Endothelial cell of umbilical vein (primary cell): ENCODE measurements around the gene IFT57. TPM values are rescaled to one million over a fixed set of nuclear protein-coding genes. Genes with fewer than 3 reads are reported as not detected.

ENCODE experiments used
- BruUV-seq: library from RNA; stranded (reverse); fragments of 400-500 nt; replicated peaks from 2 replicates; lab custom pipeline; 2021; lab: Mats Ljungman, UMichigan
- CTCF ChIA-PET: fragments of 300-600, 350-600 bp; sonication (Branson Sonifier 250); formaldehyde crosslinking; loops from one replicate; lab custom pipeline; 2021; ENCODE audit warnings: antibody characterized with exemption, inconsistent platforms; lab: Charles Lee
- POLR2A ChIA-PET: fragments of 300-600, 350-600 bp; sonication (Branson Sonifier 250); formaldehyde crosslinking; loops from one replicate; lab custom pipeline; 2021; ENCODE audit warnings: antibody characterized with exemption, inconsistent platforms; lab: Charles Lee
- DNase-seq: peaks from one replicate; pipeline ENCODE4 v3.0.0-alpha.2; 2011; ENCODE audit warnings: low read depth, low spot score
- FAIRE-seq: peaks from 2 replicates; lab custom pipeline; 2011; peaks lifted over from hg19 to GRCh38; lab: Jason Lieb, UNC
- H2AFZ ChIP-seq: 2 replicates; pipeline ENCODE4 v1.6.0; 2012; ENCODE audit warnings: low read depth, low read length, control low read depth, inconsistent platforms
- H3K27ac ChIP-seq: 2 replicates; pipeline ENCODE4 v1.5.1; 2011; ENCODE audit warnings: low read depth, mild to moderate bottlenecking, control low read depth, low read length, moderate library complexity; ENCODE audit not compliant: insufficient read depth
- H3K27me3 ChIP-seq, 2 experiments: 2 replicates each; pipeline versions ENCODE4 v1.6.0 to v1.6.1; 2011; ENCODE audit warnings: low read length in 2 of 2, mixed read lengths in 1 of 2; ENCODE audit not compliant: control insufficient read depth in 2 of 2, insufficient read depth in 2 of 2
- H3K36me3 ChIP-seq, 2 experiments: 2 replicates in 1 of 2; 3 replicates in 1 of 2; pipeline ENCODE4 v1.5.1; 2011; ENCODE audit warnings: low read length in 2 of 2, mild to moderate bottlenecking in 1 of 2, moderate library complexity in 1 of 2; ENCODE audit not compliant: control insufficient read depth in 2 of 2, insufficient read depth in 2 of 2; ENCODE audit errors: extremely low read depth in 1 of 2
- H3K4me1 ChIP-seq: 3 replicates; pipeline ENCODE4 v1.5.1; 2011; ENCODE audit warnings: mild to moderate bottlenecking, low read length; ENCODE audit not compliant: control insufficient read depth, insufficient read depth; ENCODE audit errors: extremely low read depth
- H3K4me2 ChIP-seq: 2 replicates; pipeline ENCODE4 v1.6.1; 2011; ENCODE audit warnings: low read length, control low read depth, mixed read lengths; ENCODE audit not compliant: insufficient read depth
- H3K4me3 ChIP-seq, 3 experiments: fragments of 200-600 bp in 1 of 3; sonication (generic), shearing (Covaris generic) in 1 of 3; replicated peaks in 1 of 3; 2 replicates each; pipeline ENCODE4 v1.5.1; 2011 to 2016; ENCODE audit warnings: control low read depth in 3 of 3, low read length in 3 of 3, mild to moderate bottlenecking in 2 of 3, inconsistent platforms in 1 of 3, low read depth in 1 of 3, moderate library complexity in 1 of 3; ENCODE audit not compliant: insufficient read depth in 1 of 3
- H3K79me2 ChIP-seq: 2 replicates; pipeline ENCODE4 v1.6.0; 2012; ENCODE audit warnings: low read length, inconsistent platforms; ENCODE audit not compliant: control insufficient read depth, insufficient read depth
- H3K9ac ChIP-seq: replicated peaks from 2 replicates; pipeline ENCODE3; 2011; ENCODE audit warnings: low read length, control low read depth; ENCODE audit not compliant: insufficient read depth; ENCODE audit errors: extremely low read depth
- H3K9me1 ChIP-seq: replicated peaks from 3 replicates; pipeline ENCODE4 v1.6.0; 2011; ENCODE audit warnings: mild to moderate bottlenecking, low read length; ENCODE audit not compliant: control insufficient read depth, insufficient read depth; ENCODE audit errors: extremely low read depth
- H3K9me3 ChIP-seq: replicated peaks from 2 replicates; pipeline ENCODE4 v1.5.1; 2012; ENCODE audit warnings: low read length, inconsistent platforms; ENCODE audit not compliant: control insufficient read depth, insufficient read depth
- H4K20me1 ChIP-seq: replicated peaks from 2 replicates; pipeline ENCODE3; 2011; ENCODE audit warnings: mild to moderate bottlenecking, low read length; ENCODE audit not compliant: control insufficient read depth, insufficient read depth; ENCODE audit errors: extremely low read depth
- CTCF ChIP-seq, 2 donors: IDR thresholded peaks; 1 replicate in 1 of 2; 2 replicates in 1 of 2; pipeline ENCODE4 v1.5.1; 2011; ENCODE audit warnings: low read length in 2 of 2, mild to moderate bottlenecking in 2 of 2, moderate library complexity in 2 of 2, control low read depth in 1 of 2, inconsistent platforms in 1 of 2, low read depth in 1 of 2; ENCODE audit not compliant: insufficient read depth in 1 of 2; ENCODE audit errors: extremely low read depth in 1 of 2
- EZH2 ChIP-seq: IDR thresholded peaks from 2 replicates; pipeline ENCODE4 v1.6.1; 2012; ENCODE audit warnings: borderline replicate concordance, low read depth, mild to moderate bottlenecking, moderate library complexity, low read length, inconsistent platforms; ENCODE audit not compliant: severe bottlenecking
- FOS ChIP-seq: IDR thresholded peaks from 2 replicates; pipeline ENCODE4 v1.6.1; 2011; ENCODE audit warnings: mild to moderate bottlenecking, low read length, moderate library complexity, borderline replicate concordance; ENCODE audit not compliant: insufficient read depth
- GATA2 ChIP-seq: IDR thresholded peaks from 2 replicates; pipeline ENCODE4 v1.7.0; 2011; ENCODE audit warnings: low read depth, mild to moderate bottlenecking, moderate library complexity, mixed read lengths, low read length; ENCODE audit not compliant: insufficient read length, insufficient read depth
- JUN ChIP-seq: IDR thresholded peaks from 2 replicates; pipeline ENCODE4 v1.6.1; 2011; ENCODE audit warnings: borderline replicate concordance, low read depth; ENCODE audit not compliant: insufficient read length, insufficient read depth
- MAX ChIP-seq: IDR thresholded peaks from 2 replicates; pipeline ENCODE4 v1.6.1; 2011; ENCODE audit not compliant: insufficient read depth, insufficient read length
- MYC ChIP-seq: IDR thresholded peaks from one replicate; pipeline ENCODE4 v1.6.1; 2011; ENCODE audit warnings: mild to moderate bottlenecking, low read depth, low read length
- POLR2A ChIP-seq: IDR thresholded peaks from 2 replicates; pipeline ENCODE4 v1.6.1; 2012; ENCODE audit warnings: low read depth, mild to moderate bottlenecking, control low read depth, low read length
- POLR2AphosphoS5 ChIP-seq: IDR thresholded peaks from 2 replicates; pipeline ENCODE4 v1.6.1; 2012; ENCODE audit warnings: low read depth, mild to moderate bottlenecking, control low read depth, low read length, moderate library complexity; ENCODE audit not compliant: insufficient read depth
- dilution Hi-C: fragments of 300-500 bp; cut with MboI; formaldehyde crosslinking; loops from one replicate; pipeline ENCODE4 v1.15.0; 2019; ENCODE audit warnings: low sequenced_read_pairs; ENCODE audit not compliant: extremely low pct_ligation_motif_present
- intact Hi-C: fragments of 100-400 bp; cut with micrococcal nuclease; formaldehyde crosslinking; loops from one replicate; pipeline ENCODE4 v1.10.0; 2022
- polyA plus RNA-seq, 4 experiments: library from polyadenylated mRNA; depleted of rRNA in 3 of 4; stranded (reverse) in 3 of 4; unstranded in 1 of 4; fragments of >200 nt; gene quantifications; 2 replicates each; pipeline versions ENCODE4 v1.2.1 to v1.2.3, GENCODE V29; 2011 to 2012; ENCODE audit warnings: missing spikeins in 1 of 4
- total RNA-seq: library from RNA; stranded (reverse); gene quantifications from 2 replicates; pipeline ENCODE4 v1.2.3, GENCODE V29; 2021

Gene IFT57
- total and polyA plus RNA-seq, 2 donors (not counting 3 experiments of a cell fraction or from before 2014, with no cell fraction given) = 15.2 to 25.1 TPM

DNA sequence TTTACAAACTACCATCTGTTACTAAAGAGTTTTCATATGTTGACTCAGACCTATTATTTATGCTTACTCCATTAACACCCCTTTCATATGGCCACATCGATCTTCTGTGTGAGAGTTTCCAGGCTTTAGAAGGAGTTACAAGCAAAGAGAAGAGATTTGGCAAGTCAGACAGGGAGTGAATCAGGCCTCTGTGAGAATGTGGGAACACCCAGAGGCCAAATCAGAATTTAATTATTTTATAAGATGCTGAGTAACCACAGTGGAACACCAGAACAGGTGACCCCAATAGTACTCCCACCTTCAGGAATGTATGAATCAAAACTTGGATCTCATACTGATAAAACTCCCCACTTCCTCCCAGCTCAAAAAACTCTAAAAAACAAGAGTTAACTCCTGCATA, 42.0 kb downstream of the IFT57 start:
- Histone ChIP-seq H3K9me1 (no peaks in the 10 kb centered on the region), H3K27me3 (no peaks in the 10 kb centered on the region), H3K4me2 (no peak overlapping the region), H2AFZ (no peak overlapping the region), H4K20me1 (no peaks in the 10 kb centered on the region), H3K36me3 (no peaks in the 10 kb centered on the region), H3K27ac (no peak overlapping the region), H3K9ac (no peak overlapping the region), H3K4me3 (no peak overlapping the region), H3K79me2 (no peaks in the 10 kb centered on the region), H3K4me1 (no peaks in the 10 kb centered on the region), H3K9me3 (no peaks in the 10 kb centered on the region)
- CTCF ChIA-PET = no interaction called here
- POLR2A ChIA-PET = no interaction called here
- no peak for FAIRE-seq
- DNase-seq = no peak
- intact Hi-C loops (no loop called here), dilution Hi-C loops (no loop called here)
- no TSS peak for BruUV-seq
- no peak for TF ChIP-seq GATA2
- no peak for TF ChIP-seq EZH2
- no peak for TF ChIP-seq MAX
- no peak for TF ChIP-seq POLR2AphosphoS5
- TF ChIP-seq POLR2A = no peak
- TF ChIP-seq CTCF (IDR thresholded peaks at IDR 0.05; ENCODE audit: extremely low read depth in 1 of 2, insufficient read depth in 1 of 2, low read depth in 1 of 2, low read length in 2 of 2) = no peak
- TF ChIP-seq FOS = no peak
- no peak for TF ChIP-seq MYC
- no peak for TF ChIP-seq JUN
